ENCODE data around the gene NHLRC2.

DNA sequence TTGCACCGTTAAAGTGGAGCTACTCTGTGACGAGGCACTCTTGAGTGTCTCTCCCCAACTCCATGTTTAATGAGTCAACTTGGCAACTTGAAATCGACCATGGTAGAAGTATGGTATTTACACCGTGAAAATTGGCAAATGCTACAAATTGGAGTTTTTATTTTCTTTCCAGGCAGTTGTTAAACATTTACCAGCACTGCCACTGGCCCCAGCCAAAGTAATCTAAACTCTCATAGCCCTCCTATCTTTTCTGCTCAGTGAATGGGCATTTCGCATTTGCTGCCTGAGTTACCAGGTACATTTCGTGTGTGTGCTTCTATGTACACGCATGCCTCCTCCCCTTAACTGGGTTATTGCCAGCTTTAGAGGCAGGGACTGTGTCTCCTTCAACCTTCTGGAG lies 83.3 kb downstream of the NHLRC2 start:
- TF ChIP-seq POLR2A (IDR thresholded peaks at IDR 0.05), result no peak
- no peak for TF ChIP-seq CTCF (IDR thresholded peaks at IDR 0.05 in 8 of 11, conservative IDR thresholded peaks at IDR 0.05 in 3 of 11)
- TF ChIP-seq POLR2AphosphoS5 (IDR thresholded peaks at IDR 0.05), result no peak
